Measurements from ENCODE around the gene ARHGAP29. TPM values are rescaled to one million over a fixed set of nuclear protein-coding genes. Genes with fewer than 3 reads are reported as not detected.

Gene ARHGAP29
- total RNA-seq, 1 donor, result 77.2 TPM

DNA sequence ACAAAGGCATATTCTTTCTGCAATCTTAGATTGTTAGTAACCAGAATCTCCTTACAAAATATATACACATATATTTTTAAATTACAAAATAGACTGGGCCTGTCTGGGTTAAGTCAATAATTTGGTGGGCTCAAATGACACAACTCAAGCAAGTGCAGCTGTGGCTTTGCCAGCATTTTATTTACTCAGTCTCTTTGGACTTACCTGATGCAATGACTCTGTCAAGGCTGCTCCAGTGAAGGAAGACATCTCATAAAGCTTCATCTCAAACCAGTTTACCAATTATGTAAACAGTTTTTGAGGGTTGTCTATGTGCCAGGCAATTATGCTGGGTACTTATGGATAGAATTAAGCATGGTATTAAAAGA is 93.6 kb downstream of the ARHGAP29 start:
- TF ChIP-seq, protein P1, sequence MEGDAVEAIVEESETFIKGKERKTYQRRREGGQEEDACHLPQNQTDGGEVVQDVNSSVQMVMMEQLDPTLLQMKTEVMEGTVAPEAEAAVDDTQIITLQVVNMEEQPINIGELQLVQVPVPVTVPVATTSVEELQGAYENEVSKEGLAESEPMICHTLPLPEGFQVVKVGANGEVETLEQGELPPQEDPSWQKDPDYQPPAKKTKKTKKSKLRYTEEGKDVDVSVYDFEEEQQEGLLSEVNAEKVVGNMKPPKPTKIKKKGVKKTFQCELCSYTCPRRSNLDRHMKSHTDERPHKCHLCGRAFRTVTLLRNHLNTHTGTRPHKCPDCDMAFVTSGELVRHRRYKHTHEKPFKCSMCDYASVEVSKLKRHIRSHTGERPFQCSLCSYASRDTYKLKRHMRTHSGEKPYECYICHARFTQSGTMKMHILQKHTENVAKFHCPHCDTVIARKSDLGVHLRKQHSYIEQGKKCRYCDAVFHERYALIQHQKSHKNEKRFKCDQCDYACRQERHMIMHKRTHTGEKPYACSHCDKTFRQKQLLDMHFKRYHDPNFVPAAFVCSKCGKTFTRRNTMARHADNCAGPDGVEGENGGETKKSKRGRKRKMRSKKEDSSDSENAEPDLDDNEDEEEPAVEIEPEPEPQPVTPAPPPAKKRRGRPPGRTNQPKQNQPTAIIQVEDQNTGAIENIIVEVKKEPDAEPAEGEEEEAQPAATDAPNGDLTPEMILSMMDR (IDR thresholded peaks at IDR 0.05; ENCODE audit: insufficient read depth, low read length), result no peak
- DNase-seq (ENCODE audit: low read depth), result no peak
- H3K4me3 ChIP-seq (ENCODE audit: low read depth, low read length), result no peak overlapping the region

- DNase-seq (ENCODE audit: low read depth), result no peak
- TF ChIP-seq, protein P1 (IDR thresholded peaks at IDR 0.05; ENCODE audit: insufficient read depth, low read length), result no peak
- H3K4me3 ChIP-seq (ENCODE audit: low read depth, low read length), result no peak overlapping the region
Observed at GRCh38 chr1:94143173-94143808, 94.1 kb downstream of the ARHGAP29 start.

DNA sequence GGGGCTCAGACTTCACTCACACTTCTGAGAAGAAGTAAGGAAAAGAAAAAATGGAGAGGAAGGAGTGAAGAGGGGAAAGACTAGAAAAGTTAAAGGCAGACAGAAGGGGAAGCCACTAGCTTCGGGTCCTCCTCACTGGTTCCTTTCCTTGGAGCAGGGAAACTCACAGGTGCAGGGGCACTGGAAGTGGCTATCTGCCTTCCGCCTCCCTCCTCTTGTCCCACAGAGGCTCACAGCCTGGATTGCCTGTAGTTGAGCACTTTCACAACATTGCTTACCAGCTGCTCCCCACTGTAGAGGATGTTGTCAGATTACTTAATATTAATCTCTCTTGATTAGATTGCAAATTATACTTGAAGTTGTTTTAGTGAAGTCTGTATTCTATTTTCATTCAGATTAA is 94.8 kb downstream of the ARHGAP29 start:
- DNase-seq (ENCODE audit: low read depth), result no peak
- H3K4me3 ChIP-seq (ENCODE audit: low read depth, low read length), result no peak overlapping the region
- TF ChIP-seq, protein P1 (IDR thresholded peaks at IDR 0.05; ENCODE audit: insufficient read depth, low read length), result no peak

DNA sequence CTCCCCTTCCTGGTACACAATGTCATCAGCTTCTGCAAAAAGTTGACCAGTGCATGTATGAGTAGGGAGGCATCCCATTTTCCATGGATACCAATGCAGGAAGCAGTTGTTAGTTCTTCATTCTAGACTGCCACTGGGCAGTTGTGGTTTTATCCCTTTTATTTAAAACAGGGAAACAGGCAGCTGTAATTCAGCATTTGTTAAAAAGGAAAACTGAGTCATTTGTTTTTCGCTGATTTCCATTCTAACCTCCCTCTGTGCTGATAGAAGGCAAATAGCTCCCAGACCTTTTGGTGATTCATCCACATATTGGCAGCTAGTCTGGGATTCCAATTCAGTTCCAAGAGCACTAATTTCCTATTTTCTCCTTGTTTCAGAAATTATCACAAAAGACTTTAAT is 95.4 kb downstream of the ARHGAP29 start:
- DNase-seq (ENCODE audit: low read depth), result peak; percentile 52
- TF ChIP-seq, protein P1 (IDR thresholded peaks at IDR 0.05; ENCODE audit: insufficient read depth, low read length), result no peak
- H3K4me3 ChIP-seq (ENCODE audit: low read depth, low read length), result no peak overlapping the region

DNA sequence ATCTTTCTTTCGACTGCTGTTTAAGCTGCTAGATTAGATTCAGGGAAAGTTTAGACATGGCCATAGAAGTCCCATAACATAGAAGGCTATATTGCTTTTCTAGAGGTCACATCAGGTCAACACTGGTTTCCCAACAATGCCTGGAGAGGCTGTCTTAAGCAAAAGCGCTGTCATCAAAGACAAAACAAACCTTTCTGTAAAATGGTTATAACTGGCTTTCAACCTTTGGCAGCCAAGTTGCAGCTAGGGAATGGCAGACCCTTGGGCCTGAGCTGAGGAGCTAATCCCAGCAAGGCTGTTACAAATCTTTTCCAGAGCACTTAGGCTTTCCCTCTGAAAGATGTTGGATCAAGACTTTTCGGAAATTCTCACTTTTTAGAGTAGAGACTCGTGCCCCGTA is 105.3 kb downstream of the ARHGAP29 start:
- DNase-seq (ENCODE audit: low read depth), result no peak
- H3K4me3 ChIP-seq (ENCODE audit: low read depth, low read length), result no peak overlapping the region
- TF ChIP-seq, protein P1 (IDR thresholded peaks at IDR 0.05; ENCODE audit: insufficient read depth, low read length), result no peak

GRCh38 chr1:94130851-94131595 is 106.4 kb downstream of the ARHGAP29 start:
- TF ChIP-seq, protein P1 (IDR thresholded peaks at IDR 0.05; ENCODE audit: insufficient read depth, low read length), result no peak
- no peak for DNase-seq (ENCODE audit: low read depth)
- H3K4me3 ChIP-seq (ENCODE audit: low read depth, low read length), result no peak overlapping the region
